Mesenchymal stem cell (in vitro differentiated cells and primary cell): ENCODE data around the gene LAMTOR5.
"Not testable (repeated sequence)": the region's sequence is repeated elsewhere in the genome, so short reads cannot be mapped to it uniquely, and the experiment has no call there.

ENCODE experiments used
- DNase-seq: peaks from one replicate; pipeline ENCODE4 v3.0.0-alpha.2; 2013
- H2AFZ ChIP-seq: one replicate; pipeline ENCODE4 v1.6.1; 2013; ENCODE audit warnings: low read depth, mild to moderate bottlenecking, control low read depth, inconsistent platforms, low read length, moderate library complexity
- H2AK5ac ChIP-seq: 2 replicates; pipeline ENCODE4 v1.6.1; 2013; ENCODE audit warnings: low read length, moderate library complexity, mild to moderate bottlenecking, inconsistent platforms; ENCODE audit not compliant: severe bottlenecking
- H2BK120ac ChIP-seq: one replicate; pipeline ENCODE4 v1.6.1; 2013; ENCODE audit warnings: low read depth, mild to moderate bottlenecking, inconsistent platforms, low read length, moderate library complexity
- H2BK12ac ChIP-seq, 2 experiments: one replicate each; pipeline ENCODE4 v1.6.1; 2013; ENCODE audit warnings: inconsistent platforms in 2 of 2, low read length in 2 of 2, mild to moderate bottlenecking in 2 of 2, moderate library complexity in 2 of 2, control low read depth in 1 of 2
- H2BK15ac ChIP-seq: one replicate; pipeline ENCODE4 v1.6.1; 2013; ENCODE audit warnings: mild to moderate bottlenecking, low read depth, inconsistent platforms; ENCODE audit not compliant: poor library complexity, severe bottlenecking
- H2BK5ac ChIP-seq: 2 replicates; pipeline ENCODE4 v1.6.1; 2013; ENCODE audit warnings: low read depth, mild to moderate bottlenecking, low read length, control low read depth, inconsistent platforms; ENCODE audit not compliant: poor library complexity, severe bottlenecking
- H3K14ac ChIP-seq, 2 experiments: one replicate each; pipeline ENCODE4 v1.6.1; 2013; ENCODE audit warnings: inconsistent platforms in 2 of 2, low read length in 2 of 2, control low read depth in 1 of 2, mild to moderate bottlenecking in 1 of 2, moderate library complexity in 1 of 2
- H3K18ac ChIP-seq, 2 experiments: one replicate each; pipeline ENCODE4 v1.6.1; 2013; ENCODE audit warnings: inconsistent platforms in 2 of 2, low read length in 2 of 2, control low read depth in 1 of 2, low read depth in 1 of 2, mild to moderate bottlenecking in 1 of 2
- H3K23ac ChIP-seq, 2 experiments: one replicate each; pipeline ENCODE4 v1.6.1; 2013; ENCODE audit warnings: inconsistent platforms in 2 of 2, low read length in 2 of 2, mild to moderate bottlenecking in 2 of 2, moderate library complexity in 2 of 2, control low read depth in 1 of 2
- H3K27ac ChIP-seq: 2 replicates; pipeline ENCODE4 v1.5.1; 2013; ENCODE audit warnings: mild to moderate bottlenecking, moderate library complexity, low read length, control low read depth, inconsistent platforms; ENCODE audit not compliant: poor library complexity, severe bottlenecking
- H3K27me3 ChIP-seq, 2 experiments: 2 replicates each; pipeline versions ENCODE4 v1.6.1 to v1.7.0; 2013; ENCODE audit warnings: low read length in 2 of 2, mild to moderate bottlenecking in 2 of 2, moderate library complexity in 2 of 2, control low read depth in 1 of 2, inconsistent platforms in 1 of 2; ENCODE audit not compliant: control insufficient read depth in 1 of 2, insufficient read depth in 1 of 2
- H3K36me3 ChIP-seq, 2 experiments: 2 replicates each; pipeline versions ENCODE4 v1.6.1 to v1.7.0; 2013; ENCODE audit warnings: low read length in 2 of 2, control low read depth in 1 of 2, inconsistent platforms in 1 of 2, low read depth in 1 of 2, mild to moderate bottlenecking in 1 of 2; ENCODE audit not compliant: insufficient read depth in 2 of 2, control insufficient read depth in 1 of 2
- H3K4ac ChIP-seq, 2 experiments: one replicate each; pipeline ENCODE4 v1.6.1; 2013; ENCODE audit warnings: inconsistent platforms in 2 of 2, low read length in 2 of 2, mild to moderate bottlenecking in 2 of 2, moderate library complexity in 2 of 2, control low read depth in 1 of 2, low read depth in 1 of 2
- H3K4me1 ChIP-seq: 2 replicates; pipeline ENCODE4 v1.6.1; 2013; ENCODE audit warnings: low read depth, low read length, control low read depth; ENCODE audit not compliant: control insufficient read depth, insufficient read depth
- H3K4me2 ChIP-seq: 2 replicates; pipeline ENCODE4 v1.6.1; 2013; ENCODE audit warnings: low read length, mild to moderate bottlenecking, inconsistent platforms; ENCODE audit not compliant: poor library complexity, severe bottlenecking
- H3K4me3 ChIP-seq, 2 experiments: 2 replicates each; pipeline versions ENCODE4 v1.5.1 to v1.7.0; 2013; ENCODE audit warnings: low read length in 2 of 2, mild to moderate bottlenecking in 2 of 2, control low read depth in 1 of 2, low read depth in 1 of 2; ENCODE audit not compliant: insufficient read depth in 1 of 2
- H3K79me1 ChIP-seq: replicated peaks from 2 replicates; pipeline ENCODE4 v1.6.1; 2013; ENCODE audit warnings: mild to moderate bottlenecking, control low read depth, low read length, inconsistent platforms; ENCODE audit not compliant: poor library complexity, severe bottlenecking
- H3K9ac ChIP-seq: 2 replicates; pipeline ENCODE4 v1.7.0; 2013; ENCODE audit warnings: mild to moderate bottlenecking, low read length, moderate library complexity
- H3K9me3 ChIP-seq: 2 replicates; pipeline ENCODE4 v1.7.0; 2013; ENCODE audit warnings: mild to moderate bottlenecking, low read length; ENCODE audit not compliant: control insufficient read depth
- H4K8ac ChIP-seq: one replicate; pipeline ENCODE4 v1.6.1; 2013; ENCODE audit warnings: inconsistent platforms, mild to moderate bottlenecking, low read length, moderate library complexity
- H4K91ac ChIP-seq: one replicate; pipeline ENCODE4 v1.6.1; 2013; ENCODE audit warnings: mild to moderate bottlenecking, low read length, inconsistent platforms
- WGBS: methylation state at CpG from one replicate; pipeline ENCODE4 v1.1.7; 2013; ENCODE audit warnings: mixed read lengths; 5-methylcytosine and 5-hydroxymethylcytosine counted together

The LAMTOR5 gene

DNA sequence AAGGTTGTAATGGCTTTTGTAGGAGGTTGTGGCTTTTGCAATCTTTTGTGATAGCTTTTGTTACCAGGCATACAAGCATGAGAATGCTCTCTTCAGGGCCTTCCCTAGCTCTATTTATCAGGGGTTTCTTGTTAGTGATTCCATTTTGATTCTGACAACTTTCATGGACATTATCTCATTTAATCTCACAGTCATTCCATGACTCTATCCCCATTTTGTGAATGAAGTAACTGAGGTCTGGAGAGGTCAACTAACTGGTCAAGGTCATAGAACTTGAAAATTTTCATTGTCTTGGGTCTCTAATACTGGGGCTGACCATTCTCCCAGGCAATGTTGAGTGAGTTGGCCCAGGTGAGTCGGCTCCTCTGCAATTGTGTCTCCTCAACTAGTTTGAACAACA is 11.2 kb upstream of the LAMTOR5 start:
- no peaks in the 10 kb centered on the region for H3K36me3 ChIP-seq
- H3K4me1 ChIP-seq = no peaks in the 10 kb centered on the region
- H3K27me3 ChIP-seq = peaks cover 0 to 17% of the 10 kb centered on the region in 2 experiments
- no peak overlapping the region for H3K23ac ChIP-seq
- DNase-seq = no peak
- 91% methylated on average over 1 of the region's 1 CpG for WGBS
- H2BK5ac ChIP-seq = no peak overlapping the region
- H3K4me2 ChIP-seq = no peak overlapping the region
- H3K4me3 ChIP-seq = no peak overlapping the region
- H3K4ac ChIP-seq = peak overlapping the region in 1 of 2 experiments; percentile 27
- no peak overlapping the region for H4K91ac ChIP-seq
- no peak overlapping the region for H2BK120ac ChIP-seq
- H2AFZ ChIP-seq = no peak overlapping the region
- H3K18ac ChIP-seq = no peak overlapping the region
- no peak overlapping the region for H2BK12ac ChIP-seq
- H3K9me3 ChIP-seq = peaks cover 8% of the 10 kb centered on the region
- H3K79me1 ChIP-seq = no peaks in the 10 kb centered on the region
- H3K14ac ChIP-seq = no peak overlapping the region
- no peak overlapping the region for H4K8ac ChIP-seq
- no peak overlapping the region for H3K27ac ChIP-seq
- H2AK5ac ChIP-seq = no peak overlapping the region
- H2BK15ac ChIP-seq = no peak overlapping the region
- H3K9ac ChIP-seq = no peak overlapping the region

DNA sequence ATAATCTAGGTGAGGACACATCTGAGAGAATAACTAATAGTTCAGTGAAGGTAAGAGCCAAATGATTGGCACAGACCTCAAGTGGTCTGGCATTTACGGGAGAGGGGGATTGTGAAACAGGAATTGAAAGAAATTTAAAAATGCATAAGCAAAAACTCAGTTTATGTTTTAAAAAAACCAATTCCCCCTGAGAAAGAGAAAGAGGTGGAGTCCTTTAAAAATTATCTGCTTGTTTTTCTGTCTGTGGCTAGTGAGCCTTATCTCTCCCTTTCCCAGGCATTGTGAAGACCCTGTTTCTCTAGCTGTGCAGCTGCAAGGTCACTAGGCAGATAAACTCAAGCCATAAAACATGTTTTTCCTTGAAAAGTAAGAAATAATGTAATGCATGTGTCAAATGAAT is 5.6 kb upstream of the LAMTOR5 start:
- H2AFZ ChIP-seq, H3K9me3 ChIP-seq, DNase-seq, H3K36me3 ChIP-seq, H3K14ac ChIP-seq, H3K79me1 ChIP-seq, H4K8ac ChIP-seq, H3K4ac ChIP-seq, H2BK15ac ChIP-seq, H4K91ac ChIP-seq, H2BK5ac ChIP-seq, H3K4me3 ChIP-seq, H2BK120ac ChIP-seq, H3K23ac ChIP-seq, H2AK5ac ChIP-seq, H2BK12ac ChIP-seq, H3K18ac ChIP-seq, H3K27ac ChIP-seq, H3K4me2 ChIP-seq, H3K4me1 ChIP-seq: not testable (repeated sequence)
- Histone ChIP-seq H3K9ac (peak overlapping the region; percentile 11), H3K27me3 (peaks cover 0 to 11% of the 10 kb centered on the region in 2 experiments)
- no CpG with 5 or more reads among the region's 1 CpG for WGBS

DNA sequence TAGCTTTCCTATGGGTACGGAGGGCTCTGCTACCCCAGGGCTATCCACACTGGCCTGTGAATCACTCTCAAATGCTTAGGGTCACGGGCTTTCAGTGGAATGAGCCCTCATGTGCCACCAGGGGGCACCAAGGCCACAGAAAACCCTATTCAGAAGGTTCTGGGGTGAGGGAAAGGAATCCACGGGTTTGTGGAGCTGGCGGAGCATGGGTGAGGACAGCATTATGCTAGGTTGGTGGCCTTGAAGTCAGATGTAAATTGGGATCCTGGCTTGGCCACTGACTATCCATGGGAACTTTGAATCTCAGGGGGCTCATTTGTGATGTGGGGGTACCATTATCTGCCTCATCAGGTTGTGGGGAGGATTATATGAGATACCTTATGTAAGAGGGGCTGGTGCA is 5.1 kb upstream of the LAMTOR5 start:
- H2BK12ac ChIP-seq = no peak overlapping the region
- H3K4ac ChIP-seq = no peak overlapping the region
- H4K8ac ChIP-seq = peak overlapping the region; percentile 51
- 16% methylated on average over 4 of the region's 4 CpGs for WGBS
- H2AFZ ChIP-seq = no peak overlapping the region
- no peaks in the 10 kb centered on the region for H3K36me3 ChIP-seq
- peak; percentile 81 for DNase-seq
- H3K27me3 ChIP-seq = peaks cover 0 to 11% of the 10 kb centered on the region in 2 experiments
- no peak overlapping the region for H3K18ac ChIP-seq
- H2BK15ac ChIP-seq = no peak overlapping the region
- no peaks in the 10 kb centered on the region for H3K4me1 ChIP-seq
- no peaks in the 10 kb centered on the region for H3K9me3 ChIP-seq
- no peaks in the 10 kb centered on the region for H3K79me1 ChIP-seq
- no peak overlapping the region for H2BK5ac ChIP-seq
- no peak overlapping the region for H3K23ac ChIP-seq
- no peak overlapping the region for H4K91ac ChIP-seq
- no peak overlapping the region for H3K27ac ChIP-seq
- no peak overlapping the region for H3K4me3 ChIP-seq
- H3K9ac ChIP-seq = peak overlapping the region; percentile 14
- H2AK5ac ChIP-seq = no peak overlapping the region
- H3K14ac ChIP-seq = no peak overlapping the region
- H3K4me2 ChIP-seq = no peak overlapping the region
- H2BK120ac ChIP-seq = no peak overlapping the region

DNA sequence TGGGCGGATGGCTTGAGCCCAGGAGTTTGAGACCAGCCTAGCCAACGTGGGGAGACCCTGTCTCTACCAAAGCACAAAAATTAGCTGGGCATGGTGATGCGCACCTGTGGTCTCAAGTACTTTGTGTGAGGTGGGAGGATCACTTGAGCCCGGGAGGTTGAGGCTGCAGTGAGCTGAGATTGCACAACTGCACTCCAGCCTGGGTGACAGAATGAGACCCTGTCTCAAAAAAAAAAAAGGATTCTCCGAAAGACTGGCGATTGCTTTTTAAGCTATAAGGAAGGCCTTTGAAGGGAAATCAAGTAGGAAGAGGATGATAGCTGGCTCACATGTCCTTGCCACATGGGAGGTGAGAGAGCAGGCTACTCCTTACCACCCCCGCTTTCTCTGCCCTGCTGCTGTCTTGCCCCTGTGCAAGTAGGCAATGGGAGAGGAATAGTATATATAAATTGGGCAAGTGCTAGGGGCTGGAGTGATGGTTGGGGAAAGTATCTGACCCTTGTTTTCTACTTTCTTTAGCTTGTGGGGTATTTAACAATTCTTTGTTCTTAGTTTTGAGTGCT is 3.8 kb upstream of the LAMTOR5 start:
- Histone ChIP-seq H3K23ac (no peak overlapping the region), H2BK120ac (no peak overlapping the region), H2AFZ (no peak overlapping the region), H3K27ac (no peak overlapping the region), H2AK5ac (no peak overlapping the region), H3K79me1 (no peaks in the 10 kb centered on the region), H4K91ac (no peak overlapping the region), H3K4me1 (no peaks in the 10 kb centered on the region), H2BK12ac (no peak overlapping the region), H3K9me3 (no peaks in the 10 kb centered on the region), H4K8ac (peak overlapping the region; percentile 45), H3K27me3 (peaks cover 0 to 3% of the 10 kb centered on the region in 2 experiments), H3K9ac (no peak overlapping the region), H2BK5ac (no peak overlapping the region), H3K4me3 (no peak overlapping the region), H3K4ac (no peak overlapping the region), H3K14ac (no peak overlapping the region), H3K18ac (no peak overlapping the region), H3K4me2 (no peak overlapping the region), H3K36me3 (no peaks in the 10 kb centered on the region), H2BK15ac (no peak overlapping the region)
- no peak for DNase-seq
- WGBS = 81% methylated on average over 7 of the region's 7 CpGs
